ENCODE data around the gene CLEC18A.

Gene CLEC18A

GRCh38 chr16:69921127-69921526 is 30.0 kb upstream of the CLEC18A start:
- ChIA-PET POLR2A (no interaction called here), CTCF (interaction anchor here (1.0 kb wide), 1 partner anchor 9 kb away, joined by 4 read pairs; no protein-coding TSS in a partner anchor)
- DNase-seq (ENCODE audit: extremely low spot score): no peak
- no peak for TF ChIP-seq CTCF (IDR thresholded peaks at IDR 0.05; ENCODE audit: control extremely low read depth, extremely low read depth, low read depth, missing control alignments)

GRCh38 chr16:69922200-69922599 is 28.9 kb upstream of the CLEC18A start:
- ChIA-PET POLR2A (no interaction called here), CTCF (no interaction called here)
- DNase-seq (ENCODE audit: extremely low spot score): no peak
- TF ChIP-seq CTCF (IDR thresholded peaks at IDR 0.05; ENCODE audit: control extremely low read depth, extremely low read depth, low read depth, missing control alignments): no peak

- no peak for TF ChIP-seq CTCF (IDR thresholded peaks at IDR 0.05; ENCODE audit: control extremely low read depth, extremely low read depth, low read depth, missing control alignments)
- CTCF ChIA-PET: no interaction called here
- no peak for DNase-seq (ENCODE audit: extremely low spot score)
- POLR2A ChIA-PET: no interaction called here
Measured at GRCh38 chr16:69924041-69924775, 26.9 kb upstream of the CLEC18A start.

GRCh38 chr16:69924777-69925191 is 26.4 kb upstream of the CLEC18A start:
- POLR2A ChIA-PET: no interaction called here
- DNase-seq (ENCODE audit: extremely low spot score): no peak
- CTCF ChIA-PET: no interaction called here
- TF ChIP-seq CTCF (IDR thresholded peaks at IDR 0.05; ENCODE audit: control extremely low read depth, extremely low read depth, low read depth, missing control alignments): no peak

- CTCF ChIA-PET: no interaction called here
- no peak for TF ChIP-seq CTCF (IDR thresholded peaks at IDR 0.05; ENCODE audit: control extremely low read depth, extremely low read depth, low read depth, missing control alignments)
- DNase-seq (ENCODE audit: extremely low spot score): no peak
- POLR2A ChIA-PET: no interaction called here
Measured at GRCh38 chr16:69925311-69925710, 25.8 kb upstream of the CLEC18A start.

- DNase-seq (ENCODE audit: extremely low spot score): no peak
- ChIA-PET CTCF (interaction anchor here (0.8 kb wide), 1 partner anchor 8 kb away, joined by 4 read pairs; no protein-coding TSS in a partner anchor), POLR2A (no interaction called here)
- TF ChIP-seq CTCF (IDR thresholded peaks at IDR 0.05; ENCODE audit: control extremely low read depth, extremely low read depth, low read depth, missing control alignments): no peak
Measured at GRCh38 chr16:69926241-69926640, 24.9 kb upstream of the CLEC18A start.

All from GM10248 (cell line).